Mucosa of stomach (tissue), 1 donor: ENCODE measurements around the gene CROCC2.

Experiments
- H3K27me3 ChIP-seq: one replicate; pipeline ENCODE4 v1.7.0; 2013; ENCODE audit warnings: mild to moderate bottlenecking, low read length; ENCODE audit not compliant: control insufficient read depth, insufficient read depth
- H3K36me3 ChIP-seq: one replicate; pipeline ENCODE4 v1.7.0; 2013; ENCODE audit warnings: low read length; ENCODE audit not compliant: control insufficient read depth, insufficient read depth
- H3K4me1 ChIP-seq: one replicate; pipeline ENCODE4 v1.7.0; 2013; ENCODE audit warnings: mild to moderate bottlenecking, low read length; ENCODE audit not compliant: control insufficient read depth, insufficient read depth
- H3K4me3 ChIP-seq: one replicate; pipeline ENCODE4 v1.7.0; 2013; ENCODE audit warnings: low read length
- H3K9ac ChIP-seq: one replicate; pipeline ENCODE4 v1.7.0; 2013; ENCODE audit warnings: mild to moderate bottlenecking, low read length, moderate library complexity
- H3K9me3 ChIP-seq: one replicate; pipeline ENCODE4 v1.7.0; 2013; ENCODE audit warnings: mild to moderate bottlenecking, low read length, moderate library complexity; ENCODE audit not compliant: control insufficient read depth
- donor health status: Pancreatic carcinoma.

CROCC2 gene

DNA sequence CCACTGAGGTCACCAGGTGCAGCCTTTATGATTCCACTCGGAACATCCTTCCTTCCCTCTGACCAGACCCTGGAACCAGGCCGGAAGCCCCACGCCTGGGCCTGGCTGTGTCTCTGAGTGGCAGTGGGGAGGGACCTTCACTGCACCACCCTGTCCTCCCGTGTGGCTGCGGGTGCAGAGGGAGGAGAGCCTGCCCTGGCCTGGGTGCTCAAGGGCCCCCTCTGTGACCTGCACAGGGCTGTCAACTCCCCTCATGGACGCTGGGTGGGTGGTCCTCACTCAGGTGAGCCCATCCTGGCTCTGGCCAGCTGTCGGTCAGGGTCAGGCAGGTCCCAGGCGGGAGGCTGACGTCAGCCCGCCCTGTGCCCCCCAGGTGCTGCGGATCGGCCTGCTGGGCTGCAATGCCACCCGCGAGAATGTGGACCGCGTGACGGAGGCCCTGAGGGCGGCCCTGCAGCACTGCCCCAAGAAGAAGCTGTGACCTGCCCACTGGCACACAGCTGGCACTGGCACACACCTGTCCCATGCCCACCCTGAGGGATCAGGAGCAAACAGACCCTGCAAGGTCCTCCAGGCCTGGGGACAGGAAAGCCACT, 27.7 kb upstream of the CROCC2 start:
- H3K36me3 ChIP-seq = no peaks in the 10 kb centered on the region
- no peaks in the 10 kb centered on the region for H3K9me3 ChIP-seq
- H3K4me3 ChIP-seq = no peak overlapping the region
- peaks cover 4% of the 10 kb centered on the region for H3K4me1 ChIP-seq
- H3K27me3 ChIP-seq = no peaks in the 10 kb centered on the region
- H3K9ac ChIP-seq = no peak overlapping the region

DNA sequence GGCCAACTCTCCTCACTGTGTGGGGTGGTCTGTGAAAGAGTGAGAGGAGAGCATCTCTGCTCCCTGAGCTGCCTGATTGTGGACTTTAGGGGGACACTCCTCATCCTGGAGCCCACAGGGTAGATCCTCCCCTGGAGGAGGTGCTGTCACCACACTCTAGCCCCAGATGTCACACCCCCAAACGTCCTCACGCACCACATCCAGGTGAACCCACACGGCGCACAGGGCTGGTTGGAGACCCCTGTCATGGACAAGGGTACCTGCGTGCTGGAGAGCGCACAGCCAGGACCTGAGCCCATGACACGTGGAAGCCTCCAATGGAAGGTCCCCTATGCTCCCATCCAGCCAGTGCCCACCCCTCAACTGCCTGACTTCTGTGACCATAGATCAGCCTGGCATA, 27.0 kb upstream of the CROCC2 start:
- H3K4me3 ChIP-seq = no peak overlapping the region
- H3K9ac ChIP-seq = no peak overlapping the region
- no peaks in the 10 kb centered on the region for H3K36me3 ChIP-seq
- H3K4me1 ChIP-seq = peaks cover 4% of the 10 kb centered on the region
- H3K27me3 ChIP-seq = no peaks in the 10 kb centered on the region
- H3K9me3 ChIP-seq = no peaks in the 10 kb centered on the region

DNA sequence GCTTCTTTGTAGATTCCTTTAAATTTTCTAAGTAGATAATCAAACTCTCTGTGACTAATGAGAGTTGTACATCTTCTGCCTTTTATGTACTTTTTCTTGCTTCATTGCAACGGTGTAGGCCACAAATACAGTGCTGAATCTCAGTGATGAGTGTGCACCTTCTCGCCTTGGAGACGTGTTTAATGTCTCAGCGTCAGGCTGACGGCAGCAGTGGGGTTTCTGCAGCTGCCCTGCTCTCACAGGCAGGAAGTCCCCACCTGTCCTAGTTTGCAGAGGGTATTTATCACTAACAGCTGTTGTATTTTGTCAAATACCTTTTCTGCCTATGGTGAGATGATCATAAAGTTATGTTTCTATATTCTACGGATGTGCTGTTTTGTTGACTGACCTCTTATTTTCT, 24.2 kb upstream of the CROCC2 start:
- Histone ChIP-seq H3K9ac (no peak overlapping the region), H3K4me3 (no peak overlapping the region), H3K9me3 (no peaks in the 10 kb centered on the region), H3K27me3 (no peaks in the 10 kb centered on the region), H3K36me3 (no peaks in the 10 kb centered on the region), H3K4me1 (no peaks in the 10 kb centered on the region)

DNA sequence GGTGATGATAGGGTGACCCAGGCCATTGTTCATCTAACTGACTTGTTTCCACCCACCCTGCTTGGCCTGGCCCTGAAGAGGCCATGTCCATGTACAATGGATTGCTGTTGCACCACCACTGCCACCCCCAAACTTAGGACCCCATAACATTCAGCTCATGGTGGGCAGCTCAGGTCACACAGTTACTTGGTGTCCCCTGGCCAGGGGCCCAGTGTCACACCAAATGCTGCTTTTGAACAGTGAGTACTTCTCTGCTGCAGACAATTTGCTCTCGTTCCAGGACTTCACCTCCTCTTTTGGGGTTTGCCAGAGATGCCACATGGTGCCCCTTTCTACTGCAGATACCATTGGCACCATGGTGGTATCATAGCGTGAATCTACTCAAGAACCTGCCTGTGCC, 21.9 kb upstream of the CROCC2 start:
- H3K36me3 ChIP-seq = no peaks in the 10 kb centered on the region
- H3K4me1 ChIP-seq = no peaks in the 10 kb centered on the region
- no peak overlapping the region for H3K9ac ChIP-seq
- H3K4me3 ChIP-seq = no peak overlapping the region
- H3K27me3 ChIP-seq = no peaks in the 10 kb centered on the region
- no peaks in the 10 kb centered on the region for H3K9me3 ChIP-seq

DNA sequence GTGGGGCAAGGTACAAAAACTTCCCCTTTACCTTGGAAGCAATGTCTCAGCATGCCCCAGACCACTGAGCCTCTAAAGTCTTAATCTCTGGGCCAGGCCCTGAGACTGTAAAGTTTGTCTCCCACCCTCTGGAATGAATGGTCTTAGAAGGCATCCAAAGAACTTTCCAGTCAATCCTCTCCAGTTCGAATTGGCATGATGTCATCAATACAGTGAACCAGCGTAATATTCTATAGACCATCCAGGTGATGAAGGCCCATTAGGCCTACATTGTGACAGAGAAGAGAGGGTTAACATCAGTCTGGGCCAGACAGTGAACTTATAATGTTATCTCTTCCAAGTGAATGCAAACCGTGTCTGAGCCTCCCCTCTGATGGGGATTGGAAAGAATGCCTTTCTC, 21.4 kb upstream of the CROCC2 start:
- no peaks in the 10 kb centered on the region for H3K27me3 ChIP-seq
- no peak overlapping the region for H3K4me3 ChIP-seq
- H3K36me3 ChIP-seq = no peaks in the 10 kb centered on the region
- no peaks in the 10 kb centered on the region for H3K9me3 ChIP-seq
- H3K9ac ChIP-seq = no peak overlapping the region
- no peaks in the 10 kb centered on the region for H3K4me1 ChIP-seq

DNA sequence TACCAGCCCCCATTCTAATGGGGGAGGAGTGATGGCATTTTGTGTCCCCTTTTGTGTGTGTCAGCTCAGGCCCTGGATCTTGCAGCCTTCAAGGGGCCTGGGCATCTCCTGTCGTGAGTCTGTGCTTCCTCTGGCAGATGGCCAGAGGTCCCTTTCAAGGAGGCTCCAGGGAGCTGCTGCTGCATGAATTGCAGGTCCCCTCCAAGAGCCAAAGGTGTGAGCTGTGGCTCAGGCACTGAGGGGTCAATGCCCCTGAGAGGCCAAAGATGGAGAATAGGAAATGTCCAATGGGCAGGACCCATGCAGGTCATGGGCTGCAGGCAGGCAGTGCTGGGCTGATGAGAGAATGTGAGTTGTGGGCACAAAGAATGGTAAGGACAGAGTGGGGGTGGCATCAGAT, 20.6 kb upstream of the CROCC2 start:
- Histone ChIP-seq H3K27me3 (no peaks in the 10 kb centered on the region), H3K4me1 (no peaks in the 10 kb centered on the region), H3K36me3 (no peaks in the 10 kb centered on the region), H3K9me3 (no peaks in the 10 kb centered on the region), H3K9ac (no peak overlapping the region), H3K4me3 (no peak overlapping the region)

DNA sequence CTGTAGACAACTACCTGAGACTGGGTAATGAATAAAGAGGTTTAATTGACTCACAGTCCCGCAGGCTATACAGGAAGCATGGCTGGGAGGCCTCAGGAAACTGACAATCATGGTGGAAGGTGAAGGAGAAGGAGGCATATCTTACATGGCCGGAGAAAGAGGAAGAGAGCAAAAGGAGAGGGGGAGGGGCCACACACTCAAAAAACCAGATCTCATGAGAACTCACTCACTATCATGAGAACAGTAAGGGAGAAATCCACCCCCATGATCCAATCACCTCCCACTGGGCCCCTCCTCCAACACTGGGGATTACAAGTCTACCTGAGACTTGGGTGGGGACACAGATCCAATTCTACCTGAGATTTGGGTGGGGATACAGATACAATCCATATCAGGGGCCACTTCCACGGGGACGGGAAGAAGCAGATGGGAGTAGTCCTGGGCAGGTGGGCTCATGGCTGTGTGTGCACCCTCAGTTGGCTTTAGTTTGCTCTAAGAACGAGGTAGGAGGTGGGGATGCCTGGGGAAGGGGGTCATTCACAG, 20.0 kb upstream of the CROCC2 start:
- no peaks in the 10 kb centered on the region for H3K36me3 ChIP-seq
- H3K27me3 ChIP-seq = no peaks in the 10 kb centered on the region
- no peaks in the 10 kb centered on the region for H3K9me3 ChIP-seq
- no peak overlapping the region for H3K4me3 ChIP-seq
- H3K4me1 ChIP-seq = no peaks in the 10 kb centered on the region
- H3K9ac ChIP-seq = no peak overlapping the region

DNA sequence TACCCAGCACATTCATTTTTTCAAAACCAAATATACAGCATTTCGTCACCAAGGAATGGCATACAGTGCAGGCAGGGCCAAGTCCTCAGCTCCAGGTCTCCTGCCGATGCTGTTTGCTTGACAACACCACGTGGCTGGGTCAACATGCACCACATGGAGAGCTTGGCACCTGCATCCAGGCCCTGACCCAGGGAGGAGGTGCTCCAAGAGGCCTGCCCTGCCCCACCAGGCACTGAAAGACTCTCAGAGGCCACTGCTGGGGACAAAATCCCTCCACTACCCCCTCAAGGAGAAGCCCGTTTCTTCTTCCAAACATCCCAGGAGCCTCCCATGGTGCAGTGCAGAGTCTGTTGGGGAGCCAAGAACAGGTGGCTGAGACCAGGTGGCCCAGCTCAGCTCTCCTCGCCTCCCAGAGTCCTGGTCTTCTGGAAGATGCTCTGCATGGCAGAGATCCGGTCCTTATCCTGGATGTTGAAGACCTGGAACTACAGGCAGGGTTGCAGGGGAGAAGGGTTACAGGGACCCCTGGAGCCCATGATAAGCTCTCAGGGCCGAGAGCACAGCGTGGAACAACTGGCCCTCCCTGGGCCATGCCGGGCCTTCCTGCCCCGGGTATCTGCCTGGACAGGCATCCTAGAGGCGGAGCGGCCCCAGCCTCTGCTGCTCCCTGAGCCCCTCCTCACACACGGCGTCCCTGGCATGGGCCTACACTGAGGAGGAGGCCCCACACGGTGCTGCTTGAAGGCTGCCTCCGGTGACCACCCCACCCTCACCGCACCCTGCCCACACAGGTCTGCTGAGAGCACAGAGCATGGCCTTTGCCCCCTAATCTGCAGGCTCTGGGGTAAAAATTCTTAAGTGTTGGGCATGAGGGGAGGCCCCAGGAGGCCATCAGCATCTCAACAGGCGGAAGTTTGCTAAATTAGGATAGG, 19.2 kb upstream of the CROCC2 start:
- H3K4me1 ChIP-seq = no peaks in the 10 kb centered on the region
- H3K27me3 ChIP-seq = no peaks in the 10 kb centered on the region
- H3K36me3 ChIP-seq = no peaks in the 10 kb centered on the region
- H3K9me3 ChIP-seq = no peaks in the 10 kb centered on the region
- no peak overlapping the region for H3K4me3 ChIP-seq
- no peak overlapping the region for H3K9ac ChIP-seq

DNA sequence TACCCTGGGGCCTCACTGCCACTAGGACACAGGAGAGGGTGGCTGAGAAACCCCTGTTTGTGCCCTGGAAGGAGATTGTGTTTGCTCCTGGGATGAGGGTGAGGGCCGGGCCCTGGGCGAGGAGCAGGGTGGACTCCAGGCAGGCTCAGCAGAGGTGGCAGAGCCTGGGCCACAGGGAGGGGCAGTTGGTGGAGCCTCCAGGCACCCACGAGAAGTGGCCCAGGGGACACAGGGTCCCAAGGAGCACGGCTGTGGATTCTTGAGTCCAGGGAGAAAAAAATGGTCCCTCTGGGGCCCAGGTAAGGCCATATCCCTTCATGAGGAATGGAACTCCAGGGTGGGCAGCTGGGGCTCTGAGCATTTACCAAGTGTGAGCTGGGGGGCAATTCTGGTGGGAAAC, 18.5 kb upstream of the CROCC2 start:
- H3K9ac ChIP-seq = no peak overlapping the region
- H3K4me3 ChIP-seq = no peak overlapping the region
- H3K4me1 ChIP-seq = no peaks in the 10 kb centered on the region
- no peaks in the 10 kb centered on the region for H3K9me3 ChIP-seq
- no peaks in the 10 kb centered on the region for H3K27me3 ChIP-seq
- no peaks in the 10 kb centered on the region for H3K36me3 ChIP-seq

DNA sequence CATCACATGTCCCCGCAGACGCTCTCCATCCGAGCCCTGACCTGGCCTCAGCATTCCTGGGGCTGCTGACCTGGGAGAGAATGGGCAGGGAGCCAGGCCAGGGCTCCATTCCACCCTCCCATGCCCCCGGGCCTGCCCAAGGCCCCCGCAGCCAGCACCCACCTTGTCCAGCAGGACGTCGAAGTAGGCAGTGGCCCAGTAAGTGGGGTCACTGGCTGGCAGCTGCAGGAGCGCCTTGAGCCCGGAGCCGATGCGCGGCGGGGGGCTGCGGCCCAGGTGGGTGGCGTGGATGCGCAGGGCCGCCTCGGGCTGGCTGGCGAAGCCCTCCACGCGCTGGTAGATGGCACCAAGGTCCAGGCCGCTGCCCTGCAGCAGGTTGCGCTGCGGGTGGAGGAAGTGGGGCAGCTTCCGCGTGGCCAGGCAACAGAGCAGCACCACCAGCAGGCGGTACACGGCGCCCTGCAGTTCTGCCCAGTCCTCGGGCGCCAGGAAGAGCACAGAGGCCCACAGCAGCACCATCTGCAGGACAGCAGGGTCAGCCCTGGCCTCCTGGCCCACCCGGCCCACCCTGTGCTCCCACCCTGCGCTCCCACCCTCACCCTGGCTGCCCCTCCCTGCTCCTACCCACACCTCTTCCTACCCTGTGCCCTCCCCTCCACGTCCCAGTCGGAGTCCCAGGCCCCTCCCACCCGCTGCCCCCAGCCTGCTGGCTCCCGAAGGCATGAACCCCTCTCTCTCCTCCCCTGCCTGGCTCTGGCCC, 17.8 kb upstream of the CROCC2 start:
- Histone ChIP-seq H3K9me3 (no peaks in the 10 kb centered on the region), H3K27me3 (no peaks in the 10 kb centered on the region), H3K4me1 (no peaks in the 10 kb centered on the region), H3K9ac (no peak overlapping the region), H3K36me3 (no peaks in the 10 kb centered on the region), H3K4me3 (no peak overlapping the region)

DNA sequence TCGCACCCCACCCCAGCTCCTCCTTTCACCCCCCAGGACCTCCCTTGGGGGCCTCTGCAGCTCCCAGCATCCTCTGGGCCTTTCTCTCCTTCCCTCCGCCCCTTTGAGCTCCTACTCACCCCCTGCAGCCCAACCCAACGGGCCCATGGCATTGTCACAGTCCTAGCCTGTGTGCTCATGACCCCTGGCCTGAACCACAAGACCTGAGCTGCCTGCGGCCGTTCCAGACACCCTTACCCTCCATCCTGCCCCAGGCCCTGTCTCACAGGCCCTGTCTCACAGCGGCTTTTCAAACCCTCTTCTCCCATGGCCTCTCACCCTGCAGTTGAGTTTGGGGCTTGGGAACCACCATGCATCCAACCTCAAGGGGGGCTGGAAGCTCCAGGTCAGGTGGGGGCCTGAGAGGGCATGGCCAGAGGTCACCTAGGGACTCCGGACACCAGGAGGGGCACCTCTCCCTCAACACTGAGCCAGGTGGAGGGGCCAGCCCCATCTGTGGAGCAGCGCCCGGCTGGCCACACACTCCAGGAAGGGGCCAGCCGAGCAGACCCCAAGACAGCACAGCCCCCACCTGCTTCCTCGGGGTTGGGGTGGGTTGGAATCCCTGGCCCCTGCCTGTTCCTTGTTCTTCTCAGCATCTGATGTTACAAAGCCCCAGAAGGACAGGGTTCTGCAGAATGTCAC, 17.1 kb upstream of the CROCC2 start:
- Histone ChIP-seq H3K36me3 (no peaks in the 10 kb centered on the region), H3K9me3 (no peaks in the 10 kb centered on the region), H3K27me3 (no peaks in the 10 kb centered on the region), H3K4me1 (no peaks in the 10 kb centered on the region), H3K9ac (no peak overlapping the region), H3K4me3 (no peak overlapping the region)
